KMS-11 (cell line): ENCODE results near the gene FTHL17.

Source experiments
- H2AFZ ChIP-seq: fragments of 200-600 bp; sonication (generic); 2 replicates; pipeline ENCODE4 v1.6.1; 2016; ENCODE audit warnings: antibody characterized with exemption, mixed run types, low read depth
- H3K27ac ChIP-seq: fragments of 200-600 bp; sonication (generic); 2 replicates; pipeline ENCODE4 v1.6.1; 2016; ENCODE audit warnings: mild to moderate bottlenecking, mixed run types
- H3K27me3 ChIP-seq: fragments of 200-600 bp; sonication (generic); 2 replicates; pipeline ENCODE4 v1.6.1; 2017; ENCODE audit warnings: mild to moderate bottlenecking, low read depth, mixed run types, moderate library complexity; ENCODE audit not compliant: insufficient read depth
- H3K36me3 ChIP-seq: fragments of 200-600 bp; sonication (generic); 2 replicates; pipeline ENCODE4 v1.6.1; 2017; ENCODE audit warnings: mild to moderate bottlenecking, mixed run types; ENCODE audit not compliant: insufficient read depth
- H3K4me1 ChIP-seq: fragments of 200-600 bp; sonication (generic); 2 replicates; pipeline ENCODE4 v1.6.1; 2016; ENCODE audit warnings: mild to moderate bottlenecking, low read depth, mixed run types; ENCODE audit not compliant: poor library complexity, severe bottlenecking
- H3K4me2 ChIP-seq: fragments of 200-600 bp; sonication (generic); 2 replicates; pipeline ENCODE4 v1.7.0; 2016; ENCODE audit warnings: mild to moderate bottlenecking, mixed run types
- H3K4me3 ChIP-seq: fragments of 200-600 bp; sonication (generic); IDR thresholded peaks from 2 replicates; pipeline ENCODE4 v1.6.1; 2017; ENCODE audit warnings: low read depth, low read length, mixed read lengths; ENCODE audit not compliant: insufficient read depth
- H3K79me2 ChIP-seq: fragments of 200-600 bp; sonication (generic); 2 replicates; pipeline ENCODE4 v1.6.1; 2016; ENCODE audit warnings: low read depth, mixed run types; ENCODE audit not compliant: insufficient read depth
- H3K9ac ChIP-seq: fragments of 200-600 bp; sonication (generic); 2 replicates; pipeline ENCODE4 v1.6.1; 2016; ENCODE audit warnings: mild to moderate bottlenecking, mixed run types
- H4K20me1 ChIP-seq: fragments of 200-600 bp; sonication (generic); 2 replicates; pipeline ENCODE4 v1.6.1; 2016; ENCODE audit warnings: mild to moderate bottlenecking, mixed run types; ENCODE audit not compliant: insufficient read depth
- TF ChIP-seq, protein P1 (sequence below): fragments of 200-600 bp; sonication (generic); conservative IDR thresholded peaks from 2 replicates; pipeline ENCODE4 v1.6.1; 2017; ENCODE audit warnings: low read depth, mild to moderate bottlenecking, antibody characterized with exemption, low read length, moderate library complexity, mixed read lengths

The FTHL17 gene

DNA sequence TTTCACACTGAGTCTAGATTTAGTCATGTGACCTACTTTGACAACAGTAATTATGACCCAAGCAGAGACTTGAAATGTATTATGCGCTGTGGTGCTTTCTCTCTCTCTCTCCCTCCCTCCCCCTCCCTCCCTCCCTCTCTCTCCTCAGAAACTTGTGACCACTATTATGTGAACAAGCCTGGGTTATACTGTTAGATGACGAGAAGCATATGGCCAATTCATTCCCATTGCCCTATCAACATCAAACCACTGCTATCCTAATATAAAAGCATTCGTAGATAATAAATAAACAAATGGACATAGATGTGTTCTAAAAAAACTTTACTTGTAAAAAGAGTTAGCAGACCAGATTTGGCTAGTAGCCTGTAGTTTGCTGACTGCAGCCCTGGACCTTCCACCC is 18.2 kb downstream of the FTHL17 start:
- H3K4me1 ChIP-seq = no peaks in the 10 kb centered on the region
- no peaks in the 10 kb centered on the region for H3K27me3 ChIP-seq
- no peak overlapping the region for H3K27ac ChIP-seq
- H3K4me2 ChIP-seq = no peak overlapping the region
- no peak overlapping the region for H2AFZ ChIP-seq
- no peak overlapping the region for H3K4me3 ChIP-seq
- H3K36me3 ChIP-seq = no peaks in the 10 kb centered on the region
- no peak overlapping the region for H3K9ac ChIP-seq
- H3K79me2 ChIP-seq = no peaks in the 10 kb centered on the region
- H4K20me1 ChIP-seq = no peaks in the 10 kb centered on the region
- TF ChIP-seq, protein P1, sequence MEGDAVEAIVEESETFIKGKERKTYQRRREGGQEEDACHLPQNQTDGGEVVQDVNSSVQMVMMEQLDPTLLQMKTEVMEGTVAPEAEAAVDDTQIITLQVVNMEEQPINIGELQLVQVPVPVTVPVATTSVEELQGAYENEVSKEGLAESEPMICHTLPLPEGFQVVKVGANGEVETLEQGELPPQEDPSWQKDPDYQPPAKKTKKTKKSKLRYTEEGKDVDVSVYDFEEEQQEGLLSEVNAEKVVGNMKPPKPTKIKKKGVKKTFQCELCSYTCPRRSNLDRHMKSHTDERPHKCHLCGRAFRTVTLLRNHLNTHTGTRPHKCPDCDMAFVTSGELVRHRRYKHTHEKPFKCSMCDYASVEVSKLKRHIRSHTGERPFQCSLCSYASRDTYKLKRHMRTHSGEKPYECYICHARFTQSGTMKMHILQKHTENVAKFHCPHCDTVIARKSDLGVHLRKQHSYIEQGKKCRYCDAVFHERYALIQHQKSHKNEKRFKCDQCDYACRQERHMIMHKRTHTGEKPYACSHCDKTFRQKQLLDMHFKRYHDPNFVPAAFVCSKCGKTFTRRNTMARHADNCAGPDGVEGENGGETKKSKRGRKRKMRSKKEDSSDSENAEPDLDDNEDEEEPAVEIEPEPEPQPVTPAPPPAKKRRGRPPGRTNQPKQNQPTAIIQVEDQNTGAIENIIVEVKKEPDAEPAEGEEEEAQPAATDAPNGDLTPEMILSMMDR = no peak

DNA sequence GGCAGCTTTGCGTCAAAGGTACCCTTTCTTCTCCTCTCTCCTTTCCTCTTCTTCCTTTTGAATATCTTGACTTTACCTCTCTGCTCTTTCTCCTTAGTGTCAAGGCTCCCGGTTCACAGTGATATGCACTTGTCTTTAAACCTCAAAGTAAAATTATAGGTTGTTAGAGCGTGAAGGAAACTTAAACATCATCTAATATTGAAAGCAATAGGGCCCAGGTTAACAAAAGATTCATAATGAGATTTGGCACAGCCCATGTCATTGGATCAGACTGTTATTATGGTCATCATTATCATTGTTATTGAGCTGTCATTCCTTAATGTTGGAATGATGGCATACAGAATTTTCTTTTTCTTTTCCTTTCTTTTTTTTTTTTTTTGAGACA is 32.5 kb downstream of the FTHL17 start:
- H3K79me2 ChIP-seq = no peaks in the 10 kb centered on the region
- H3K4me1 ChIP-seq = no peaks in the 10 kb centered on the region
- no peak overlapping the region for H3K4me3 ChIP-seq
- no peaks in the 10 kb centered on the region for H3K27me3 ChIP-seq
- no peak overlapping the region for H3K9ac ChIP-seq
- TF ChIP-seq, protein P1 = no peak
- no peak overlapping the region for H2AFZ ChIP-seq
- H4K20me1 ChIP-seq = no peaks in the 10 kb centered on the region
- no peak overlapping the region for H3K27ac ChIP-seq
- no peaks in the 10 kb centered on the region for H3K36me3 ChIP-seq
- H3K4me2 ChIP-seq = no peak overlapping the region

DNA sequence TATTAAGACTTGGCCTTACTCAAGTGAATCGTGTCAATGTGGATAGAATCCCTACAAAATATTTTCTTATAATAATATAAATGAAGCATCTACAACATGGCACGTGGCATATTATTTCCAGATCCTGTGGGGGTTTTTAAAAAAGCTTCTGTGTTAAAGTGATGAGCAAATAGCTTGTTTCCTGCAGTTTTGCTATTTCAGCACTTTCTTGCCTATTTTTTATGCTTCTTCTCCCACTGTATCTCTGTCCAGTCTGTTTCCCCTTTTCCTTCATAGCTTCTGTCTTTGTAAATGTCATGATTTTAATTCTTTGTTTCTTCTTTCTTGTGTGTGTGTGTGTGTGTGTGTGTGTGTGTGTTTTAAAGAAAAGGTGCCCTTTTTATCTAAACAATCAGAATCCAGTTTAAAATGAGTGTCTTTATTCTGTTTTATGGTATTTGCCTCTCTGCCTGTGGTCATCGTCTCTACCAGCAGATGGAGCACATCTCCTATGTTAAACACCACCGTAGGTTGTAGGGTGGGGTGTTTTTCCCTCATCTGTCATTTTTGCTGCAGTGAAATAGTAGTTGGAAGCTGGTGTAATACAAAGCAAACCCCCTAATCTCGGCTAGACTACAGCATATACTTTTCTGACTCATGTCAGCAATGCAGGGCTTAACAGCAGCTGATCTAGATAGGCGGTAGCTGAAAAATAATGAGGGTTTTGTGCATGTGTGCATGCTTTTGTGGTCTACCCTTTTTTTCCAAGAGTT is 33.1 kb downstream of the FTHL17 start:
- H3K4me3 ChIP-seq = no peak overlapping the region
- TF ChIP-seq, protein P1 = peak; percentile 77
- no peaks in the 10 kb centered on the region for H3K27me3 ChIP-seq
- H3K4me2 ChIP-seq = no peak overlapping the region
- H3K27ac ChIP-seq = no peak overlapping the region
- H2AFZ ChIP-seq = no peak overlapping the region
- H3K79me2 ChIP-seq = no peaks in the 10 kb centered on the region
- no peak overlapping the region for H3K9ac ChIP-seq
- no peaks in the 10 kb centered on the region for H3K4me1 ChIP-seq
- H3K36me3 ChIP-seq = no peaks in the 10 kb centered on the region
- no peaks in the 10 kb centered on the region for H4K20me1 ChIP-seq

DNA sequence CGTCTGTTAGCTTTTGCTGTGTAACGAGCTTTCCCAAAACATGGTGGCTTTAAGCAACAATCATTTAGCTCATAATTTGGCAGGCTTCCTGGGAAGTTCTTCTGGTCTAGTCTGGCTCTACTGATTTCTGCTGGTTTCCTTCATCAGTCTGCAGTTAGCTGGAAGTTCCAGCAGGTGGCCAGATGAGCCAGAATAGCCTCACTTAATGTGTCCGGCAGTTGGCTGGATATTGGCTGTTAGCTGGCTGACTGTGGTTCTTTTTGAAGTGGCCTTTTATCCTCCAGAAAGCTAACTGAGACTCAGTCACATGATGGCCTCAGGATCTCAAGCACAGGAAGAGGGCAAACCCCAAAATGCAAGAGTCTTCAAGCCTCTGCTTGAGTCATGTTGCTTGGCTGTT is 34.9 kb downstream of the FTHL17 start:
- Histone ChIP-seq H4K20me1 (no peaks in the 10 kb centered on the region), H2AFZ (peak overlapping the region; percentile 44; the same call in 1 of the 2 replicates), H3K27ac (no peak overlapping the region), H3K79me2 (no peaks in the 10 kb centered on the region), H3K36me3 (no peaks in the 10 kb centered on the region), H3K27me3 (no peaks in the 10 kb centered on the region), H3K4me1 (no peaks in the 10 kb centered on the region), H3K9ac (no peak overlapping the region), H3K4me2 (no peak overlapping the region), H3K4me3 (no peak overlapping the region)
- TF ChIP-seq, protein P1 = peak; percentile 74
